ENCODE data around the gene CRACDL. TPM values are rescaled to one million over a fixed set of nuclear protein-coding genes. Genes with fewer than 3 reads are reported as not detected.
A peak's percentile ranks its signal among the peaks of the same experiment; 100 is the strongest.
"Not testable (repeated sequence)": the region's sequence is repeated elsewhere in the genome, so short reads cannot be mapped to it uniquely, and the experiment has no call there.

The CRACDL gene
- polyA plus RNA-seq, 1 donor (not counting 4 experiments of a cell fraction or from before 2014, with no cell fraction given) = 1.6 TPM

DNA sequence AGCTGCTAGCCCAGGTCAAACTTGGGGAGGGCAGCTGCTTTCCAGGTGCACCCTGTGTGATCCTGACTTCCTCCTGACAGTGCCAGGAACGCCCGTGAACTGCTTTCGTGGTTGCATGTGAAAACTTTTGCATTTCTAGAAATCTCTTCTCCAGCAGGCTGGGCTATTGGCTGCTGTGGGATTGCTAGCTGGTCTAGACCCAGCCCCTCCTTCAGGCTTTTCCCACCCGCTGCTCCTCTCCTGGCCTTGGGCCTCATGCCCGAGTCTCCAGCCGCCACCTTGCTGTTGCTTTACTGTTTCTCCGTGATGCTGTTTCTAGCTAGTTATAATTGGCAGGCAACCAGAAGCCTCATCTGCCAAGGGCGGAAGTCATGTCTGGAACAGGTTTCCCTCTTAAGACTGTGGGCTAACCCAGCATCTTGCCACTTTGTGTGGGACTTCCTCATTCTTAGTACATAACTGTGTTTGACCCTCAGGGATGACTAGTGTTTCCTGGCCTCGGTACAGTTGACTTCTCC lies 178.1 kb downstream of the CRACDL start:
- H3K27me3 ChIP-seq (ENCODE audit: control insufficient read depth, extremely low read depth, insufficient read depth, low read length) = no peaks in the 10 kb centered on the region

GRCh38 chr2:98753801-98754200 lies 182.2 kb downstream of the CRACDL start:
- Histone ChIP-seq H3K4me2 (ENCODE audit: control insufficient read depth, extremely low read depth, insufficient read depth, low read depth, low read length) (no peak overlapping the region), H3K79me2 (ENCODE audit: control insufficient read depth, insufficient read depth, low read length) (no peaks in the 10 kb centered on the region), H3K9ac (ENCODE audit: control insufficient read depth, extremely low read depth, insufficient read depth, low read length) (no peak overlapping the region), H3K9me1 (ENCODE audit: control insufficient read depth, extremely low read depth, insufficient read depth, low read length) (no peaks in the 10 kb centered on the region), H3K27me3 (ENCODE audit: control insufficient read depth, extremely low read depth, insufficient read depth, low read length) (no peaks in the 10 kb centered on the region), H2AFZ (ENCODE audit: control insufficient read depth, low read length) (no peak overlapping the region), H3K27ac (ENCODE audit: control insufficient read depth, insufficient read depth, low read length) (no peak overlapping the region), H3K36me3 (ENCODE audit: control insufficient read depth in 2 of 2, extremely low read depth in 1 of 2, insufficient read depth in 2 of 2, low read length in 2 of 2) (no peaks in the 10 kb centered on the region), H3K9me3 (ENCODE audit: control insufficient read depth, low read depth, low read length) (no peaks in the 10 kb centered on the region), H4K20me1 (ENCODE audit: control insufficient read depth, extremely low read depth, insufficient read depth, low read length) (no peaks in the 10 kb centered on the region), H3K4me3 (ENCODE audit: control insufficient read depth in 2 of 3, extremely low read depth in 1 of 3, insufficient read depth in 2 of 3, low read depth in 1 of 3, low read length in 3 of 3) (no peak overlapping the region), H3K4me1 (ENCODE audit: control insufficient read depth, extremely low read depth, insufficient read depth, low read length) (peaks cover 13% of the 10 kb centered on the region)
- dilution Hi-C loops (cut with MboI; ENCODE audit: extremely low pct_ligation_motif_present, low sequenced_read_pairs) = no loop called here
- DNase-seq (ENCODE audit: low read depth, low spot score) = no peak
- no peak for TF ChIP-seq CTCF (optimal IDR thresholded peaks at IDR 0.05 in 1 of 3, IDR thresholded peaks at IDR 0.05 in 1 of 3, conservative IDR thresholded peaks at IDR 0.05 in 1 of 3; ENCODE audit: extremely low read depth in 1 of 3, insufficient read depth in 2 of 3, low read length in 3 of 3)
- TF ChIP-seq EZH2 (IDR thresholded peaks at IDR 0.05; ENCODE audit: low read length) = no peak
- FAIRE-seq = no peak

More for the DNA sequence above, 178.1 kb downstream of the CRACDL start:
- H2AFZ ChIP-seq (ENCODE audit: control insufficient read depth, low read length) = peak overlapping the region; percentile 62
- H3K27ac ChIP-seq (ENCODE audit: control insufficient read depth, insufficient read depth, low read length) = no peak overlapping the region
- H3K4me2 ChIP-seq (ENCODE audit: control insufficient read depth, extremely low read depth, insufficient read depth, low read depth, low read length) = peak overlapping the region; percentile 77
- FAIRE-seq = peak; percentile 100
- TF ChIP-seq EZH2 (IDR thresholded peaks at IDR 0.05; ENCODE audit: low read length) = no peak
- TF ChIP-seq CTCF (optimal IDR thresholded peaks at IDR 0.05 in 1 of 3, IDR thresholded peaks at IDR 0.05 in 1 of 3, conservative IDR thresholded peaks at IDR 0.05 in 1 of 3; ENCODE audit: extremely low read depth in 1 of 3, insufficient read depth in 2 of 3, low read length in 3 of 3) = peak in 1 of 3 experiments; percentile 6
- no peaks in the 10 kb centered on the region for H4K20me1 ChIP-seq (ENCODE audit: control insufficient read depth, extremely low read depth, insufficient read depth, low read length)
- no peaks in the 10 kb centered on the region for H3K9me3 ChIP-seq (ENCODE audit: control insufficient read depth, low read depth, low read length)
- DNase-seq (ENCODE audit: low read depth, low spot score) = peak; percentile 53
- H3K9me1 ChIP-seq (ENCODE audit: control insufficient read depth, extremely low read depth, insufficient read depth, low read length) = no peaks in the 10 kb centered on the region
- no peaks in the 10 kb centered on the region for H3K36me3 ChIP-seq (ENCODE audit: control insufficient read depth in 2 of 2, extremely low read depth in 1 of 2, insufficient read depth in 2 of 2, low read length in 2 of 2)
- peaks cover 15% of the 10 kb centered on the region for H3K4me1 ChIP-seq (ENCODE audit: control insufficient read depth, extremely low read depth, insufficient read depth, low read length)
- no peaks in the 10 kb centered on the region for H3K79me2 ChIP-seq (ENCODE audit: control insufficient read depth, insufficient read depth, low read length)
- H3K9ac ChIP-seq (ENCODE audit: control insufficient read depth, extremely low read depth, insufficient read depth, low read length) = no peak overlapping the region
- H3K4me3 ChIP-seq (ENCODE audit: control insufficient read depth in 2 of 3, extremely low read depth in 1 of 3, insufficient read depth in 2 of 3, low read depth in 1 of 3, low read length in 3 of 3) = peak overlapping the region in 1 of 3 experiments; percentile 52
- dilution Hi-C loops (cut with MboI; ENCODE audit: extremely low pct_ligation_motif_present, low sequenced_read_pairs) = no loop called here

GRCh38 chr2:98752711-98753110 lies 183.3 kb downstream of the CRACDL start:
- dilution Hi-C loops (cut with MboI; ENCODE audit: extremely low pct_ligation_motif_present, low sequenced_read_pairs) = not testable (repeated sequence)

More at GRCh38 chr2:98752711-98753110, 183.3 kb downstream of the CRACDL start:
- not testable (repeated sequence) for H2AFZ ChIP-seq (ENCODE audit: control insufficient read depth, low read length); H3K27me3 ChIP-seq (ENCODE audit: control insufficient read depth, extremely low read depth, insufficient read depth, low read length); FAIRE-seq; H3K9me3 ChIP-seq (ENCODE audit: control insufficient read depth, low read depth, low read length); H3K4me1 ChIP-seq (ENCODE audit: control insufficient read depth, extremely low read depth, insufficient read depth, low read length); H3K36me3 ChIP-seq (ENCODE audit: control insufficient read depth in 2 of 2, extremely low read depth in 1 of 2, insufficient read depth in 2 of 2, low read length in 2 of 2); H4K20me1 ChIP-seq (ENCODE audit: control insufficient read depth, extremely low read depth, insufficient read depth, low read length); H3K9ac ChIP-seq (ENCODE audit: control insufficient read depth, extremely low read depth, insufficient read depth, low read length); H3K4me2 ChIP-seq (ENCODE audit: control insufficient read depth, extremely low read depth, insufficient read depth, low read depth, low read length); H3K9me1 ChIP-seq (ENCODE audit: control insufficient read depth, extremely low read depth, insufficient read depth, low read length); DNase-seq (ENCODE audit: low read depth, low spot score); H3K4me3 ChIP-seq (ENCODE audit: control insufficient read depth in 2 of 3, extremely low read depth in 1 of 3, insufficient read depth in 2 of 3, low read depth in 1 of 3, low read length in 3 of 3); H3K27ac ChIP-seq (ENCODE audit: control insufficient read depth, insufficient read depth, low read length); H3K79me2 ChIP-seq (ENCODE audit: control insufficient read depth, insufficient read depth, low read length)

All from keratinocyte (primary cell).